Fibroblast of lung (primary cell): ENCODE results near the gene PCSK5.

Experiments used
- CTCF ChIP-seq, 2 donors: IDR thresholded peaks in 1 of 2; conservative IDR thresholded peaks in 1 of 2; 1 replicate in 1 of 2; 2 replicates in 1 of 2; pipeline ENCODE4 v1.5.1; 2011 to 2012; ENCODE audit warnings: low read length in 2 of 2, control low read depth in 1 of 2, inconsistent platforms in 1 of 2, low read depth in 1 of 2, mild to moderate bottlenecking in 1 of 2
- EZH2 ChIP-seq: IDR thresholded peaks from 2 replicates; pipeline ENCODE4 v1.5.1; 2012; ENCODE audit warnings: low read length, control low read depth, mild to moderate bottlenecking; ENCODE audit errors: missing control alignments

- TF ChIP-seq EZH2 (no peak), CTCF (conservative IDR thresholded peaks at IDR 0.05 in 1 of 2, IDR thresholded peaks at IDR 0.05 in 1 of 2; ENCODE audit: low read depth in 1 of 2, low read length in 2 of 2) (no peak)
Observed at GRCh38 chr9:75957116-75957515, 66.6 kb downstream of the PCSK5 start.
